Measurements from ENCODE around the gene CCDC127.
"Not testable (repeated sequence)": the region's sequence is repeated elsewhere in the genome, so short reads cannot be mapped to it uniquely, and the experiment has no call there.

The CCDC127 gene

DNA sequence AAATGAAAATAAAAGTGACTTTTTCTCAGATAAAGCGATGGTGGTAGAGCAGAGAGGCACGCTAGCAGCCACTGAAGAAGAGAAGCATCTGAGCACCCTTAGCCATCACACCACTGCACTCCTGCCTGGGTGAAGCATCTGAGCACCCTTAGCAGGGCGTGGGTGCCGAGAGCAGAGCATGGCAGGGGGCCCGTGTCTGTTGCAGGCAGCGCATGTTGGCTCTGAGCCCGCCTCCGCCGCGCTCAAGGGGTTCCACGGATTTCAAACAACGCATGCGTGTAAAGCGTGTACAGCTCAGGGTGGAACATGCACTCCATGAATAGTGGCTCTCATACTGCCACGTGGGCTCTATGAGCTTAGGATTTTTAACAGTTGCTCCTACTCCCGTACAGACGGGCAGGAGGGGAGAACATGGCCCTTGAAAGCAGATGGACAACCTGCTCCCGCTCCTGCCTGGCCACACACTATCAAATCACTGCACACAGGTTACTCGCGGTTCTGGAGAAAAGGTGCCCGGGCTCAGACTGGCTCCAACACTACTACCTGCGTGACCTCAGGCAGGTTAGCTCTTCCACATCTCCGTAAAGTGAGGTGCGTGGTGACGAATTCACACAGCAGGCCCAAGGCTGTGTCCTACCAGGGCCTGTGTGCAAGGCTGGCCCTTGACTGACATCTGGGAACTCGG is 14.6 kb downstream of the CCDC127 start:
- no peak for DNase-seq (ENCODE audit: low read depth)

DNA sequence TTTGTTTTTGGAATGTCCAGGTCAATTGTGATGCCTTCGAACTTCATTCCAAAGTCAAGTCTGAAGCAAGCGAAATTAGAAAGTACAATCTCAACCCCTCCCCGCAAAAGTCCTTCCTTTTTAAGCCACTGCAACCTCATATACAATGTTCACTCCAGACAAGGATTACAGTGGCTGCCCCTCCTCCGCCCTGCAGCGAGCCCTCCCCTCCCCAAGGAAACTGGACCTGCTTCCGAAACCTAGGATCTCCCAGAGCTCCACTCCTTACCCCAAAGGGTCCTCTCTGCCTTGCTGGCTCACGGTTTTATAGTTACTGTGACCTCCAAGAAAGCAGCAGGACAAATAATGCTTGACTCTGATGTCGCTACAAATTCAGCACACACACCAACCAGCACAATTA is 16.3 kb downstream of the CCDC127 start:
- no peak for DNase-seq (ENCODE audit: low read depth)

DNA sequence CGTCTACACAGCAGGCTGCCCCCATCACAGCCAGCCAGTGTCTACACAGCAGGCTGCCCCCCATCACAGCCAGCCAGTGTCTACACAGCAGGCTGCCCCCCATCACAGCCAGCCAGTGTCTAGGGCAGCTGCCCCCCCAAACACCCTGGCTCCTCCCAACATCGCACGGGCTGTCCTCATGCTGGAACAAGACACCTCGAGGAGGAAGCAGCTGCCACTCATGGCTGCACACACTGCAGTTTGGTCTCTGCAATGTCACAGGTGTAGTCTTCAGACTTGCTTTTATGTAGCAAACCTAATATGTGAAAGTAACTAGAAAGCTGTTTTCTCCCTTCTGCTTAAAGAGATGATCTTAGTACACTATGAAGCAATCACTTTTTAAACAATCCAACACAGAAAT is 17.0 kb downstream of the CCDC127 start:
- no peak for DNase-seq (ENCODE audit: low read depth)

DNA sequence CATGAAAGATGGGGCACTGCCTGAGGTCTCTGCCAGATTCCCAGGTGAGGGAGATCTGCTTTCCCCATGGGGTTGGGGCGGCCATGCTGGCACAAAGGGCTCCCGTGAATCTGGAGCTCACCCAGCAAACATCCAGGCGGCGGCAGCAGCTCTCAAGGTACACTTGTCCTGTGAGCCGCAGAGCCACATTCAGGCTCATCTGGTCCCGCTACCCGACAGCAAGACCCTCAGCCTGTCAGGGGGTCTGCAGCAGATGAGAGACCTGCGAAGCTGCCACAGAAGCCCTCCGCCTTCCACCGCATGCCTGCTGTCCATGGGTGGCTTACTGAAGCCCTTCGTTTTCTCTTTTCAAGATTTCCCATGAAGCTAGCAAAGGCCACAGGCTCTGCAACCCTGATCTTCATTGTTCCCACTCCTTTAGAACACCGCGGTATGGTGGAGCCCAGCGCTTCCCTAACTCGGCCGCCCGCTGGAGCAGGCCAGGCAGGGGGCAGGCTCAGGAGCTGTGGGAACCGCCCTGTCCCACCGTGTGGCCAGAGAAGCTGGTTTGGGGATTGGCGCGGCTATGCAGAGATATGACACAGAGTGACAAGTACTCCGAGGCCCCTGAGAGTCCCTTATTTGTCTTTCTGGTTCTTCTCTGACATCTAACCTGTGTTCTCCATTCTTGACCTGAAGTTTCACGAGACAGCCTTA is 17.9 kb downstream of the CCDC127 start:
- DNase-seq (ENCODE audit: low read depth): no peak

DNA sequence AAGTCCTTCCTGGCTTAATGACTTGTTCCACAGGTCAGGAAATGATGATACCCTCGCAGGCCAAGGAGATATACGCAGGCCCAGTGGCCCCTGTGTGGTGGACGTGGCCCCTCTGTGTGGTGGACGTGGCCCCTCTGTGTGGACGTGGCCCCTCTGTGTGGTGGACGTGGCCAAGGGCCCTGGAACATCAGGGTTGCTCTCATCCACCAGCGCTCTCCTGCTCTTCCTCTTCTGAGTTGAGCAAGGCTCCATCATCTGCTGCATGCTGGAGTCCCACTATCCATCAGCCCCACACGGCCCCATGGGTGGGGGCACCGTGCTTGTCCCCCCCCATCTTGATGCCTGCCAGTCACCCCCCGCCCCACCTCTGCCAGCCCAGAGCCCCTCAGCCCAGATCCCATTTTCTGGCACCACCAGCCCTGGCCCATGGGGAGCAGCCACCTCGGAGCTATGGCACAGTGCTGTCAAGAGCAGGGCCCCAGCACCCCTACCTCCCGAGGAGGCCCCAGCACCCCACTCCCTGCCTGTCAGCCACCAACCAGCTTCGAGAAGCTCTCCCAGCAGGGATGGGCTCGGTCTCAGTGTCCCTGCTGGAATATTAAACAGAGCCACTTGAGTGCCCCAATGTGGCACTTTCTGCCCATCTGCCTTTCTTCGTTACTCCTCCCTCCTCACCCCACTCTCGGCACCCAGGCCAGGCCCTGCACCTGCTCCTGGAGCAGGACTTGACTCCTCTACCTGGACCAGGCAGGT is 18.6 kb downstream of the CCDC127 start:
- no peak for DNase-seq (ENCODE audit: low read depth)

DNA sequence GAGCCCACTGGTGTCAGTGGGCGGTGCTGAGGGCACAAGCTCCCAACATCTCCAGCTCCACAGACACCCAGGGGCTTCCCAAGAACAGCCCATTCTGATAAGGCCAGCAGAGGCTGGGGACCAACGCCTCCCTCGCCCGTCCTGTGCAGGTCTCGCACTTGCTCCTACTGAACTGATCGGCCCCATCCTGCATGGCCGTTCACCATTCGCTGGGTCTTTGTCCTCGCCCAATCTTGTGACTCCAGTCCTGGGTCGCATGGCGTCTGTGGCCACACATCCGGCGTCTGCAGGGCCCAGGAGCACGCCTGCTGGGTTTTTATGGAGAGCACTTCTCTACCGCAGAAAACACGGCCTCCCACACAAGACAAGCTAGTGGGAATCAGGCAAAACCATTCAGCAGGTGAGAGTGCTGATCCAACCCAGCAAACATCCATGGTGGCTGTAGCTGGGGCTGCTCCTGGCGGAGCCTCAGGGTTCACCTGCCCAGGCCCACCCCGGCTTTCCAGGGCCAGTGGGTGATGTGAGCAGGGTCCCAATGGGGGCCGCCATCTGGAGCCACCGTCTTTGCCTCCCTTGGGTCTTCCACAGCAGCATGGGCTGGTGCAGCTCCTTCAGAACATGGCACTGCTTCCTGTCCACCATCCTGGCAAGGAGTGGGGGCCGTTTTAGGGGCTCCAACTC is 19.3 kb downstream of the CCDC127 start:
- DNase-seq (ENCODE audit: low read depth): no peak

DNA sequence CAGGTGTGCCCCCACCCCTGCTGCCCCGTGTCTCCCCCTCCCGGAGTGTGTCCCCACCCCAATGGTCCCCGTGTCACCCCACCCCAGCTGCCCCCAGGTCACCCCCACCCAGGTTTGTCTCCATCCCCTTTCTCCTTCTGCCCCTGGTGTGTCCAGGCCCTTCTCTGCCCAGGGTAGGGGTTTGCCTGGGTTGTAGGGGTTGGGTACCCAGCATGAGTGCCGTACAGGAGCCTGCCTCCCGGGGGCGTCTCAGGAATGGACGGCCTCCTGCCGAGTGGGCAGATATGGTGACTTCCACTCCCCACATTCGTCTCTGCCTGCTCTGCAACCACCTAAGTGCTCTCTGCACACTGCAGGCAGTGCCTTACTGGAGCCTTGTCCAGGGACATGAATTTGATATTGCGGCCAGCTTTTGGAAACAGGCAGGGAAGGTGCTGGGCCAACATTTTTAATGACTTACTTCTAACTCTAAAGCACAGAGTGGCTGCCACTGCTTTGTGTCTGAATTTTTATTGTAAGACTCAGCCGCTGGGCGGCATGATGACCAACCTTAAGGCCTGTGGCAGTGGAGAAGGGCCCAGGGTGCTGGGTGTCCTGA is 20.0 kb downstream of the CCDC127 start:
- DNase-seq (ENCODE audit: low read depth): no peak

DNA sequence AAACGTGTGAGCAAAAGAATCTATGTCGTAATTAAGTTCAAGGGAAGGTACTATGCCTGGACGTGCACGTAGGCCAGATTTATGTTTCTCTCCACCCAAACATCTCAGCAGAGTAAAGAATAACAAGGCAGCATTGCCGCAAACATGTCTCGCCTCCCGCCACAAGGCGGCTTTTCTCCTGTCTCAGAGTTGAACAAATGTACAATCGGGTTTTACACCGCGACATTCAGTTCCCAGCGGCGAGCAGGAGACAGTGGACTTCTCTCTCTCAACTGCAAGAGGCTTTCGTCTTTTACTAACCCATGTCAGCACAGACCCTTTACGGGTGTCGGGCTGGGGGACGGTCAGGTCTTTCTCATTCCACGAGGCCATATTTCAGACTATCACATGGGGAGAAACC is 20.9 kb downstream of the CCDC127 start:
- not testable (repeated sequence) for DNase-seq (ENCODE audit: low read depth)

DNA sequence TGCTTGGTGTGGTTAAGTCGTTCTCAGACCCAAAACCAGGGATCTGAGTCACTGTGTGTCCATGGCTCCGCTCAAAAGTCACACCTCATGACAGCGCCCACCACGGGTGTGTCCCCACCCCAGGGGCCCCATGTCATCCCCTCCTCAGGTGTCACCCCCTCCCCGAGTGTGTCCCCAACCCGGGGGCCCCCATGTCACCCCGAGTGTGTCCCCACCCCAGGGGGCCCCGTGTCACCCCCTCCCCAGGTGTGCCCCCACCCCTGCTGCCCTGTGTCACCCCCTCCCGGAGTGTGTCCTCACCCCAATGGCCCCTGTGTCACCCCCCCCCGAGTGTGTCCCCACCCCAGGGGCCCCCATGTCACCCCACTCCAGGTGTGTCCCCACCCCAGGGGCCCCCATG is 21.6 kb downstream of the CCDC127 start:
- DNase-seq (ENCODE audit: low read depth): no peak

DNA sequence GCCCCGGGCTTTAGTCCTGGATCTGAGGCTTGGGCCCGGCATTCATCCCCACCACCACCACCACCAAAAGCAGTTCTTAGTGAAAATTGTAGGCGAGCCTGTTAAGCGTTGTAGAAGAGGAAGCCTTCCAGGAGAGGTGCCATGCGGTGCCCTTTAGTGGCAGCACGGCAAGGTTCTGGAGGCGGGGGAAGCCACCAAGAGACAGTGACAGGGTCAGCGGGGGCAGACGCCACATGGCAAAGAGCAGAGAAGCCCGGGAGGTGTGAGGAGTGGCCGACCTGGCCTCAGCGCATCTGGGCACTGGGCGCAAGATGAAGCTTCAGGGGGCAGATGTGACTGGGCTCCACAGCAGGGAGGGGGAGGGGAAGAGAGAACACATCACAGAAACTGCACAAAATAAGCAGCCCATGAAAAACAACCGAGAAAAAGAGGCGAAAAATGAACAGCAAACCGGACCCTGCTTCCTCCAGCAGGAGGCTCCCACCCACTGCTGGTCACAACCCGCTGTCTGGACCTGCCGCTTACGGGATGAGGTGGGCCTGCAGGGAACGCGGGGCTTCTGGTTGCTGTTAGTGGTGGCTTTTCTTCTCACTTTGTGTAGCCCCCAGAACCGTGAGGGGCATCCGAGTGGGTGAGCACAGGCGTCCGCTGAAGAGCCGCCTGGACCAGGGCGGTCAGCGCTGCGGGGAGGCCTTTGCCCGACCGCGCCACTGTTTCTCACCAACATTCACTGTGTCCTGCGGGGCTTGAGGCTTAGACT is 22.4 kb downstream of the CCDC127 start:
- no peak for DNase-seq (ENCODE audit: low read depth)

DNA sequence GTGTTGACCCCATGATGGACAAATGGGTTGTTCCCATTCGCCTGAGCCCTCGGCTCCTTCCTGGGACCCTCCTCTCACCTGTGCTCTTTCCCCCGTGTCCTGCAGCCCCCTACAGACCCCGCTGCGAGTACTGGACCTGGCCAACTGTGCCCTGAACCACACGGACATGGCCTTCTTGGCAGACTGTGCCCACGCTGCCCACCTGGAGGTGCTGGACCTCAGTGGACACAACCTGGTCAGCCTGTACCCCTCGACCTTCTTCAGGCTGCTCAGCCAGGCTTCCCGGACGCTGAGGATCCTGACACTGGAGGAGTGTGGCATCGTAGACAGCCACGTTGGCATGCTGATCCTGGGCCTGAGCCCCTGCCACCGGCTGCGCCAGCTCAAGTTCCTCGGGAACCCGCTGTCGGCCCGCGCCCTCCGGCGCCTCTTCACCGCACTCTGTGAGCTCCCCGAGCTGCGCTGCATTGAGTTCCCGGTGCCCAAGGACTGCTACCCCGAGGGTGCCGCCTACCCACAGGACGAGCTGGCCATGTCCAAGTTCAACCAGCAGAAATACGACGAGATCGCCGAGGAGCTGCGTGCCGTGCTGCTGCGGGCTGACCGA is 23.2 kb downstream of the CCDC127 start:
- DNase-seq (ENCODE audit: low read depth): no peak

DNA sequence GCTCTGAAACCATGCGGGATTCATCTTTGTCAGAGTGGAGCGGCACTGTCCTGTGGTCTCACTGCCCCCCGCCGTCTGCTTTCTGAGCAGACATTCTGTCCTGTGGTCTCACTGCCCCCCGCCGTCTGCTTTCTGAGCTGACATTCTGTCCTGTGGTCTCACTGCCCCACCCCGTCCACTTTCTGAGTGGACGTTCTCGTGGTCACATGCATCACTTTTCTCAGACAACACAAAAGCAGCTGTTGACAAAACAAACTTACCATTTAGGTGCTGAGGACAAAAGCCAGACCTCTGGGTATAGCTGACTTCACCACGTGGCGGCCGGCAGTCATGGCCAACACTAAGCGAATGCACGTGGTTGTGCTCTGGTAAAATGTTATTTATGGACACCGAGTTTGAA is 23.9 kb downstream of the CCDC127 start:
- no peak for DNase-seq (ENCODE audit: low read depth)

DNA sequence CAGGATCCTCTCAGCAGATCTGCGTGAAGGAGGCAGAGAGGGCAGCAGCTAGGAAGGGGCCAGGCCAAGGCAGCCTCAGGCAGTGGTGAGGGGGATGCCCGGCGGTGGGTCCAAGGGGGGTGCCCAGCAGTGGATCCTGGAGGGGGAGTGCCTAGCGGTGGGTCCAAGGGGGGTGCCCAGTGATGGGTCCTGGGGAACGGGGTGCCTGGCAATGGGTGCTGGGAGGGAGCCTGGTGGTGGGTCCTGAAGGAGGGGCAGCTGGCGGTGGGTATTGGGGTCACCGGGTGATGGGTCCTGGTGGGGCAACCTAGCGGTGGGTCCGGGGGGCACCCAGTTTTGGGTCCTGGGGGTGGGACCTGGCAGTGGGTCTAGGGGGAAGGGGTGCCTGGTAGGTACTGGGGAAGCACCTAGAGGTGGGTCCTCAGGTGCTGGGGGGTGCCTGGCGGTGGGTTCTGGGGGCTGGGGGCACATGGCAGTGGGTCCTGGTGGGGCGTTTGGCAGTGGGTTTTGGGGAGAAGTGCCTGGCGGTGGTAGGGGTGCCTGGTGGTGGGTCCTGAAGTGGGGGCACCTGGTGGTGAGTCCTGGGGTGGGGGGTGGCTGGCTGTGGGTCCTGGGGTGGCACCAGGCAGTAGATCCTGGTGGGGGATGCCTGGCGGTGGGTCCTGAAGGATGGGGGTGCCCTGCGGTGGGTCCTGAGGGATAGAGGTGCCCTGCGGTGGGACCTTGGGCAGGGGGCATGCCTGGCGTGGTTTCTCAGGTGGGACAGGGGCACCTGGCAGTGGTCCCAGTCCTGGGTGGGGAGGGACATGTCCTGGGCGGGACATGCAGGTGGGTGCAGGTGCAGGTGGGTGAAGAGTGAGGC is 24.8 kb downstream of the CCDC127 start:
- DNase-seq (ENCODE audit: low read depth): no peak

DNA sequence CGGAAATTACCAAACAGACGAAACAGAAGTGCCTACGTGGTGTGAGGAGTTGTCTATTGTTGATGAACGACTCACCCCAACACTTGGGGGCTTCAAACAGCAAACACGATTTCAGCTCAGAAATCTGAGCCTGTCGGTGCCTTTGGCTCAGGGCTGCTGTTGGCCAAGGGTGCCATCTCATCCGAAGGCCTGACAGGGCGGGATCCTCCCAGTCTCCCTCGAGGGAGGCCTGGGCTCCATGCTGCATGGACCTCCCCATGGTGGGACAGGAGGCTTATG is 25.3 kb downstream of the CCDC127 start:
- no peak for DNase-seq (ENCODE audit: low read depth)

DNA sequence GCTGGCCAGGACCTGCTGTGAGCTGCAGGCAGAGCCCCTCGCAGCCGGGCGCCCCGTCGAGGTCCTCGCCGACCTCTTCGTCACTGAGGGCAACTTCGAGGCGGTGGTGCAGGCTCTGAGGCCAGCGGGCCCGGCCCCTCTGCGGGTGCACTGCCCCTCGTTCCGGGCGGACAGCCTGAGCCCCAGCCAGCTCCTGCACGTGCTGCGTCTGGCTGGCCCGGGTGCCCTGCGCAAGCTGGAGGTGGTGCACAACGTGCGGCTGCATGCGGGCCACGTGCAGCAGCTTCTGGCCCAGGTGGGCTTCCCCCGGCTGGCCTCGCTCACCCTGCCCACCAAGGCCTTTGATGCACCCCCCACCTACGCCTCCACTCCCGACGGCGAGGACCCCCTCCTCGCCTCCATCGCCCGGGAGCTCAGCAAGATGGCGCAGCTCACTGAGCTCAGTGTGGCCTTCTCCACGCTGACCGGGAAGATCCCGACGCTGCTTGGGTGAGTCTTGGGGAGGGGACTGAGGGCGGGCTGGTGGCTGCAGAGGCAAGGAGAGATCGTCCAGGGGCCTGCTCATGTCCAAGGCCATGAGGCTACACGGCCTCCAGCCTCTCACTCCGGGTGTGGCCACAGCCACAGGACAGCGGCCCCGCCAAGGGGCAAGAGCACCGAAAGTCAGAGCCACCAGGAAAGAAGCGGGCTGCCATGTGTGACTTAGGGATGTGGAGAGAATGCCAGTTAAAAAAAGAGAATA is 25.8 kb downstream of the CCDC127 start:
- no peak for DNase-seq (ENCODE audit: low read depth)

DNA sequence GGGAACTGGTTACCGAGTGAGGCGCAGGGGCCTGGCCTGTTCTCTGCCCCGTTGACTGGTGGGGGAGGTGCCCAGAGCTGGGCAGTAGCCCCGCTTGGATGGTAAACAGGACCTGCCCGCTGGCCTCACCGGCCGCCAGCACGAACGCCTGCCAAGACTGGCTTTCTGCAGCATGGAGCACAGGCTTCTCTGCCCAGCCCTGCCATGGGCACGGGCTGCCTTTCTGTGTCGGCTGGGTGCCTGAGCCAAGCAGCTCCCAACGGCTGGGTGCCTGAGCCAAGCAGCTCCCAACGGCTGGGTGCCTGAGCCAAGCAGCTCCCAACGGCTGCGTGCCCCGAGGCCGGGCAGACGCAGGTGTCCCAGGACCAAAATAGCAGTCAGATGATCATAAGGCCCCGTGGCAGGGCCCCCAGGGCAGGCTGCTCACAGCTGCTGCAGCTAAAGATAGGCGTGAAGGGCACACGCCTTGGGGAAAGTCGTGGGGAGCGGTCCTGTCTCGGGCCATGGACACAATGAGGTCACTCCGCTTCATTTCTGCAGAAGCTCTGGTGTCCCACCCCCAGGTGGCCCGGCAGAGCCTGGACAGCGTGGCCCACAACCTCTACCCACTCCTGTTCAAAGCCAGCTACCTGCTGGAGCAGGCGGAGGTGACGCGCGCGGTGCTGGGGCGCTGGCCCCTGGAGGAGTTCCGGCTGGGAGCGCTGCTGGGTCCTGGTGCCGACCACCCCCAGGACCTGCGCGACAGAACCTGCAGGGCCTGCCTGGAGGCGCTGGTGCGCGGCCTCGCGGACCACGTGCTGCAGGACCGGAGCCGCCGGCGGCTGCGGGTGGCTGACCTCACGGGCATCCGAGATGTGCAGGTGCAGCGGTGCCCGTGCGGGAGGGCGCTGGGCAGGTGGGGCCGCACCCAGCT is 26.7 kb downstream of the CCDC127 start, which contains the start of gene LRRC14B:
TSS of gene LRRC14B (plus strand) at position 460 of the 913 bp plus-strand sequence. CDS start at position 504, 44 bp downstream.
- DNase-seq (ENCODE audit: low read depth): no peak

DNA sequence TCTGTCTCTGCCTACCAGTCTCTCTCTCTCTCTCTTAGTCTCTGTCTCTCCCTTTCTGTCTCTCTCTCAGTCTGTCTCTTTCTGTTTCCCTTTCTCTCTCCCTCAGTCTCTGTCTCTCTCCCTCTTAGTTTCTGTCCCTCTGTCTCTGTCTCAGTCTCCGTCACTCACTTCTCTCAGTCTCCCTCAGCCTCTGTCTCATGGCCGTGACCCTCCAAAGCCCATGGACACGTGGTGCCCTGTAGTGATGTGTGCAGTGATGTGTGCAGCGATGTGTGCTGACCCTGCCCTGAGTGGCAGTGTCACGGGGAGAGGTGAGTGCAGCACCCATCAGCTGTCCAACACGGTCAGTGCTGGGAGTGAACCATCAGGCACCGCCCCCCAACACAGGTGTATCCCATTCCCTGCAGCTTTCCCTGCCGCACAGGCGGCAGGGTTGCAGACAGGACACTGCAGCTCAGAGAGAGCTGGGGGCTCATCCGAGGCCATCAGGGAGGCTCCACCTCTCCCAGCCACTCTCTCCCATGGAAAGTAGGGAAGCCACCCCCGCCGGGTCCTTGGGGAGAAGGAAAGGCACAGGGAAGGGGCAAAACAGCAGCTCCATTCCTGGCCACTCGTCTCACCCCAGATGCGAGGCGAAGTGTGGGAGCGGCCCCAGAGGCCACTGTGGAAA is 27.5 kb downstream of the CCDC127 start:
- DNase-seq (ENCODE audit: low read depth): no peak

DNA sequence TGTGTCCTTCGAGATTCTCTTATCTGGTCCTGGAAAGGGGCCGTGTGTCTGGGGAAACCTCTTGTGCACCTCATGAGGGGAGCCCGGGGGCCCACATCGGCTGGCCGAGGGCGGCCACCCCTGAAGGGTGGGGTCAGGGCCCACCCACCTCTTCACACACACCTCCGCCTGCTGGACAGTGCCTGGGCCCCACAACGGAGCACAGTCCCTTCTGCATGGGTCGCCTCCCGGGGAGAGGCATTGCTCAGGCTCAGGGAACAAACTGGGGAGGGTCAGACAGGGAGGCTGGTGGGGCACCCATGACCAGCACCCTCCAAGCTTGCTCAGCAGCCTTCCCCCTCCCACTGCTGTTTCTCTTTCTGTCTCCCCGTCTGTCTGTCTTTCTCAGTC is 28.0 kb downstream of the CCDC127 start:
- no peak for DNase-seq (ENCODE audit: low read depth)
